ENCODE data around the gene NRF1. TPM values are rescaled to one million over a fixed set of nuclear protein-coding genes. Genes with fewer than 3 reads are reported as not detected.

The NRF1 gene
- total and polyA plus RNA-seq, 10 of the 15 experiments (the other 5 are each of a cell fraction or from before 2014, with no cell fraction given) = 3.5 to 23.1 (median 13.5) TPM

GRCh38 chr7:129569326-129569725 is 42.2 kb upstream of the NRF1 start:
- POLR2A ChIA-PET = no interaction called here
- Histone ChIP-seq H3K9ac (ENCODE audit: control insufficient read depth, insufficient read depth, low read length) (no peak overlapping the region), H3K4me1 (ENCODE audit: control insufficient read depth, insufficient read depth, low read length) (no peaks in the 10 kb centered on the region), H3K36me3 (ENCODE audit: control insufficient read depth in 2 of 2, insufficient read depth in 2 of 2, low read length in 1 of 2) (no peaks in the 10 kb centered on the region), H4K20me1 (ENCODE audit: control insufficient read depth, insufficient read depth) (no peaks in the 10 kb centered on the region), H2AFZ (ENCODE audit: control insufficient read depth, low read depth, low read length) (no peak overlapping the region), H3K4me2 (ENCODE audit: control insufficient read depth, insufficient read depth) (no peak overlapping the region), H3K27me3 (replicated peaks in 1 of 2; ENCODE audit: control insufficient read depth in 2 of 2, insufficient read depth in 2 of 2, low read length in 1 of 2) (no peaks in the 10 kb centered on the region), H3K27ac (ENCODE audit: control insufficient read depth, insufficient read depth) (no peak overlapping the region), H3K9me3 (replicated peaks; ENCODE audit: control insufficient read depth, insufficient read depth, low read length) (no peaks in the 10 kb centered on the region), H3K79me2 (ENCODE audit: control insufficient read depth, insufficient read depth, low read length) (no peaks in the 10 kb centered on the region), H3K4me3 (no peak overlapping the region)
- ATAC-seq (no peak), DNase-seq (ENCODE audit: low read depth, low spot score) (no peak), FAIRE-seq (no peak)
- TF ChIP-seq SUZ12 (IDR thresholded peaks at IDR 0.05; ENCODE audit: unreplicated experiment) (no peak), MTA3 (IDR thresholded peaks at IDR 0.05; ENCODE audit: borderline replicate concordance, low read length) (no peak), TCF3 (IDR thresholded peaks at IDR 0.05; ENCODE audit: borderline replicate concordance, insufficient read depth, low read depth, low read length) (no peak), KDM1A (IDR thresholded peaks at IDR 0.05; ENCODE audit: borderline replicate concordance) (no peak), RELB (IDR thresholded peaks at IDR 0.05; ENCODE audit: low read depth) (no peak), USF1 (IDR thresholded peaks at IDR 0.05; ENCODE audit: borderline replicate concordance, extremely low read length, insufficient read depth, low read depth, low read length) (no peak), RCOR1 (conservative IDR thresholded peaks at IDR 0.05; ENCODE audit: low read depth, low read length) (no peak), ZBED1 (IDR thresholded peaks at IDR 0.05; ENCODE audit: borderline replicate concordance) (no peak), RUNX3 (IDR thresholded peaks at IDR 0.05; ENCODE audit: low read length) (no peak), ASH2L (IDR thresholded peaks at IDR 0.05; ENCODE audit: borderline replicate concordance, low read depth) (no peak), NFYB (IDR thresholded peaks at IDR 0.05; ENCODE audit: insufficient read depth, low read depth, low read length) (no peak)
- in situ Hi-C loops (cut with MboI) (no loop called here), intact Hi-C loops (cut with micrococcal nuclease; ENCODE audit: unreplicated experiment) (no loop called here)
- no TSS peak for BruUV-seq (replicated peaks)
- RAD21 ChIA-PET (ENCODE audit: unreplicated experiment) = no interaction called here
- SMC1A ChIA-PET (ENCODE audit: uncharacterized antibody, unreplicated experiment) = interaction anchor here (0.6 kb wide), 1 partner anchor 22 kb away, joined by 3 read pairs; no protein-coding TSS in a partner anchor
- WGBS (ENCODE audit: insufficient coverage, insufficient replicate concordance, low lambda C conversion rate, missing lambda C conversion rate) = 59% methylated on average over 4 of the region's 4 CpGs
- CTCF ChIA-PET = no interaction called here
